HG03565 (cell line): ENCODE data around the gene IBTK.
"Not testable (repeated sequence)": the region's sequence is repeated elsewhere in the genome, so short reads cannot be mapped to it uniquely, and the experiment has no call there.

ENCODE experiments used
- ATAC-seq: cut with Tn5 transposase; IDR thresholded peaks from one replicate; pipeline ENCODE4 v1.9.1; 2021; ENCODE audit warnings: mild to moderate bottlenecking, moderate library complexity; ENCODE audit not compliant: unreplicated experiment

The IBTK gene

GRCh38 chr6:82247505-82248272, at the start of gene IBTK:
Gene IBTK (minus strand): TSS chr6:82247744. CDS start chr6:82240486, 7,258 bp downstream.
- peak; percentile 89 for ATAC-seq

GRCh38 chr6:82283771-82284410, 36.3 kb upstream of the IBTK start:
- ATAC-seq, result no peak

GRCh38 chr6:82281550-82281949, 34.0 kb upstream of the IBTK start:
- not testable (repeated sequence) for ATAC-seq

- ATAC-seq, result no peak
These were observed 30.1 kb upstream of the IBTK start for GRCh38 chr6:82277686-82278085.

- no peak for ATAC-seq
These were observed 28.1 kb upstream of the IBTK start for GRCh38 chr6:82275686-82276085.

- ATAC-seq, result no peak
These were observed 25.8 kb upstream of the IBTK start for GRCh38 chr6:82273295-82273694.

- peak; percentile 72 for ATAC-seq
These were observed 23.5 kb upstream of the IBTK start for GRCh38 chr6:82270881-82271635.

- ATAC-seq, result no peak
These were observed 20.8 kb upstream of the IBTK start for GRCh38 chr6:82268301-82268846.

- no peak for ATAC-seq
These were observed 17.3 kb upstream of the IBTK start for GRCh38 chr6:82264824-82265223.

GRCh38 chr6:82264321-82264720, 16.8 kb upstream of the IBTK start:
- no peak for ATAC-seq

GRCh38 chr6:82263916-82264315, 16.4 kb upstream of the IBTK start:
- ATAC-seq, result no peak

GRCh38 chr6:82260997-82261732, 13.6 kb upstream of the IBTK start:
- ATAC-seq, result no peak

GRCh38 chr6:82259389-82259788, 11.8 kb upstream of the IBTK start:
- no peak for ATAC-seq

- no peak for ATAC-seq
These were observed 9.7 kb upstream of the IBTK start for GRCh38 chr6:82257088-82257774.

- not testable (repeated sequence) for ATAC-seq
These were observed 7.2 kb upstream of the IBTK start for GRCh38 chr6:82254722-82255121.

GRCh38 chr6:82251942-82252341, 4.4 kb upstream of the IBTK start:
- no peak for ATAC-seq

GRCh38 chr6:82249381-82250253, 2.1 kb upstream of the IBTK start:
- no peak for ATAC-seq

- peak; percentile 21 for ATAC-seq
These were observed 760 bp upstream of the IBTK start for GRCh38 chr6:82248273-82248735.
